OCI-LY3 (cell line): ENCODE data around the gene TMEM233.

Experiments
- H2AFZ ChIP-seq: fragments of 200-600, 300-600 bp; shearing (Covaris generic); 2 replicates; pipeline ENCODE4 v1.6.0; 2014; ENCODE audit warnings: antibody characterized with exemption, low read depth, low read length
- H3K27ac ChIP-seq: fragments of 200-600, 300-600 bp; sonication (generic); 2 replicates; pipeline ENCODE4 v1.5.1; 2014; ENCODE audit warnings: mild to moderate bottlenecking, low read length, moderate library complexity, mixed read lengths
- H3K27me3 ChIP-seq: fragments of 200-600, 300-600 bp; sonication (generic); 2 replicates; pipeline ENCODE4 v1.6.1; 2014; ENCODE audit warnings: low read depth, low read length, mixed read lengths
- H3K36me3 ChIP-seq: fragments of 200-600, 300-600 bp; sonication (generic); replicated peaks from 2 replicates; pipeline ENCODE3; 2014; ENCODE audit warnings: low read depth, low read length, mixed read lengths
- H3K4me1 ChIP-seq: fragments of 300-600, 200-600 bp; sonication (generic); 2 replicates; pipeline ENCODE4 v1.6.1; 2014; ENCODE audit warnings: low read length, mixed read lengths
- H3K4me2 ChIP-seq: fragments of 200-600, 300-600 bp; sonication (generic); 2 replicates; pipeline ENCODE4 v1.6.1; 2014; ENCODE audit warnings: low read length, mixed read lengths
- H3K4me3 ChIP-seq: fragments of 300-600, 200-600 bp; sonication (generic); 2 replicates; pipeline ENCODE4 v1.5.1; 2014; ENCODE audit warnings: antibody characterized with exemption, mild to moderate bottlenecking, low read length, moderate library complexity
- H3K79me2 ChIP-seq: fragments of 300-600, 200-600 bp; shearing (Covaris generic); 2 replicates; pipeline ENCODE4 v1.6.1; 2014; ENCODE audit warnings: mild to moderate bottlenecking, low read length, mixed read lengths
- H3K9ac ChIP-seq: fragments of 300-600, 200-600 bp; shearing (Covaris generic); 2 replicates; pipeline ENCODE4 v1.6.0; 2014; ENCODE audit warnings: mild to moderate bottlenecking, low read length, moderate library complexity
- H3K9me3 ChIP-seq: fragments of 200-600, 300-600 bp; shearing (Covaris generic); 2 replicates; pipeline ENCODE4 v1.6.1; 2014; ENCODE audit warnings: low read length, mixed read lengths; ENCODE audit not compliant: insufficient read depth
- H4K20me1 ChIP-seq: fragments of 200-600, 300-600 bp; sonication (generic); 2 replicates; pipeline ENCODE4 v1.6.1; 2016; ENCODE audit warnings: low read length, mixed read lengths; ENCODE audit not compliant: insufficient read depth
- CTCF ChIP-seq: fragments of 200-600, 300-600 bp; sonication (generic); IDR thresholded peaks from 2 replicates; pipeline ENCODE4 v1.5.1; 2014; ENCODE audit warnings: antibody characterized with exemption, low read length, low read depth
- EZH2phosphoT487 ChIP-seq: fragments of 200-600 bp; shearing (Covaris generic); IDR thresholded peaks from 2 replicates; pipeline ENCODE4 v1.6.1; 2018; ENCODE audit warnings: antibody characterized with exemption, mixed run types, low read depth

TMEM233 gene

GRCh38 chr12:119594772-119595445 is 1.3 kb downstream of the TMEM233 start:
- H3K79me2 ChIP-seq, result no peaks in the 10 kb centered on the region
- H3K4me1 ChIP-seq, result no peaks in the 10 kb centered on the region
- no peaks in the 10 kb centered on the region for H3K27me3 ChIP-seq
- no peak overlapping the region for H3K4me2 ChIP-seq
- no peaks in the 10 kb centered on the region for H4K20me1 ChIP-seq
- no peak overlapping the region for H3K9ac ChIP-seq
- H2AFZ ChIP-seq, result no peak overlapping the region
- TF ChIP-seq CTCF, result no peak
- TF ChIP-seq EZH2phosphoT487, result no peak
- H3K9me3 ChIP-seq, result no peaks in the 10 kb centered on the region
- H3K4me3 ChIP-seq, result no peak overlapping the region
- H3K27ac ChIP-seq, result no peak overlapping the region
- no peaks in the 10 kb centered on the region for H3K36me3 ChIP-seq

DNA sequence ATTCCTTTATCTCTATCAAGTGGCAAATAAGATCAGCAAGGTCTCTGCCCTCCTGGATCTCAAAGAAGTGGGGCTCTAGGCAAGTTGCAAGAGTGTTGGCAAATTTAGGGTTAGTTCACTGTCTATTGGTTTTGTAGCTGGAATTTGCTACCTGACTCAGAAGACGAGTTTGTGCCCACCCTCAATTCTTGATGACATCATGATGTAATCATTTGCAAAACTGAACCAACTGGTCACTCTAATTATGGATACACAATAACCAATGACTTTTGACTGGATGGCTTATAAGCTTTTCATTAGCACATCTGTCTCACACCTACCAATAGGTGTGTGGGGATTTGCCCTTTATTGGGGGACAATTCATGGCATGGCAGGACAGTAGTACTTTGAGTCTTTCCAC is 4.6 kb downstream of the TMEM233 start:
- no peak overlapping the region for H3K4me3 ChIP-seq
- no peaks in the 10 kb centered on the region for H3K27me3 ChIP-seq
- no peak for TF ChIP-seq CTCF
- no peak for TF ChIP-seq EZH2phosphoT487
- H3K36me3 ChIP-seq, result no peaks in the 10 kb centered on the region
- no peaks in the 10 kb centered on the region for H3K9me3 ChIP-seq
- no peak overlapping the region for H2AFZ ChIP-seq
- no peak overlapping the region for H3K4me2 ChIP-seq
- H3K4me1 ChIP-seq, result no peaks in the 10 kb centered on the region
- H3K27ac ChIP-seq, result no peak overlapping the region
- H3K9ac ChIP-seq, result no peak overlapping the region
- H3K79me2 ChIP-seq, result no peaks in the 10 kb centered on the region
- no peaks in the 10 kb centered on the region for H4K20me1 ChIP-seq

GRCh38 chr12:119601877-119602733 is 8.5 kb downstream of the TMEM233 start:
- no peak overlapping the region for H3K9ac ChIP-seq

More at GRCh38 chr12:119601877-119602733, 8.5 kb downstream of the TMEM233 start:
- peaks cover 22% of the 10 kb centered on the region for H3K27me3 ChIP-seq
- H3K79me2 ChIP-seq, result no peaks in the 10 kb centered on the region
- no peak overlapping the region for H3K4me2 ChIP-seq
- H3K4me3 ChIP-seq, result no peak overlapping the region
- H3K36me3 ChIP-seq, result no peaks in the 10 kb centered on the region
- no peak overlapping the region for H3K27ac ChIP-seq
- H4K20me1 ChIP-seq, result no peaks in the 10 kb centered on the region
- no peak overlapping the region for H2AFZ ChIP-seq
- no peaks in the 10 kb centered on the region for H3K4me1 ChIP-seq
- no peak for TF ChIP-seq CTCF
- no peak for TF ChIP-seq EZH2phosphoT487
- H3K9me3 ChIP-seq, result no peaks in the 10 kb centered on the region
